Kidney (tissue), 14 donors: Measurements from ENCODE around the gene PGLYRP2. TPM values are rescaled to one million over a fixed set of nuclear protein-coding genes. Genes with fewer than 3 reads are reported as not detected.

ENCODE experiments used
- DNase-seq, 5 donors: peaks; one replicate each; pipeline ENCODE4 v3.0.0-alpha.2; 2013 to 2020
- FAIRE-seq: peaks from 2 replicates; lab custom pipeline; 2012; peaks lifted over from hg19 to GRCh38; lab: Jason Lieb, UNC
- H3K27ac ChIP-seq, 2 donors: one replicate each; pipeline ENCODE4 v1.7.0; 2013; ENCODE audit warnings: low read depth in 2 of 2, low read length in 2 of 2, inconsistent platforms in 1 of 2
- H3K27me3 ChIP-seq: one replicate; pipeline ENCODE4 v1.7.1; 2013; ENCODE audit warnings: low read length, inconsistent platforms; ENCODE audit not compliant: control insufficient read depth, insufficient read depth
- H3K36me3 ChIP-seq, 3 donors: one replicate each; pipeline versions ENCODE4 v1.7.0 to v1.7.1; 2013; ENCODE audit warnings: low read length in 3 of 3, control low read depth in 1 of 3, inconsistent platforms in 1 of 3; ENCODE audit not compliant: insufficient read depth in 3 of 3, control insufficient read depth in 2 of 3
- H3K4me1 ChIP-seq, 3 donors: one replicate each; pipeline versions ENCODE4 v1.7.0 to v1.7.1; 2013; ENCODE audit warnings: low read length in 3 of 3, inconsistent platforms in 1 of 3, low read depth in 1 of 3; ENCODE audit not compliant: control insufficient read depth in 2 of 3, insufficient read depth in 2 of 3
- H3K4me3 ChIP-seq, 3 donors: one replicate each; pipeline versions ENCODE4 v1.7.0 to v1.8.1; 2013; ENCODE audit warnings: low read length in 3 of 3, control low read depth in 1 of 3, inconsistent platforms in 1 of 3
- H3K9ac ChIP-seq, 3 donors: one replicate each; pipeline versions ENCODE4 v1.7.0 to v1.7.1; 2013; ENCODE audit warnings: low read length in 3 of 3, control low read depth in 1 of 3, inconsistent platforms in 1 of 3
- H3K9me3 ChIP-seq, 3 donors: one replicate each; pipeline versions ENCODE4 v1.7.0 to v1.7.1; 2013; ENCODE audit warnings: low read length in 3 of 3, control low read depth in 1 of 3, inconsistent platforms in 1 of 3; ENCODE audit not compliant: control insufficient read depth in 2 of 3, insufficient read depth in 1 of 3
- CTCF ChIP-seq: IDR thresholded peaks from 3 replicates; pipeline ENCODE4 v1.5.1; 2012; ENCODE audit warnings: mild to moderate bottlenecking, moderate library complexity, borderline replicate concordance; ENCODE audit not compliant: insufficient read depth; ENCODE audit errors: extremely low read depth
- intact Hi-C: fragments of 100-400 bp; cut with DNase I; formaldehyde crosslinking; loops from one replicate; pipeline ENCODE4 v1.11.1; 2022
- polyA plus RNA-seq: library from polyadenylated mRNA; stranded (reverse); fragments of 350-450 nt; fragmentation: Illumina TruSeq; extraction: RNeasy Lipid Tissue Mini Kit (QIAGEN cat#74804); gene quantifications from one replicate; pipeline ENCODE4 v1.2.3, GENCODE V29; 2014; ENCODE audit warnings: low read depth, low replicate concordance; ENCODE audit not compliant: insufficient read depth
- total RNA-seq: library from RNA; stranded (reverse); fragmentation: NEBNext Ultra II Directional; extraction: Animal tissue kit (Norgen Biotek cat#: 25700); gene quantifications from one replicate; pipeline ENCODE4 v1.2.1, GENCODE V29; 2021
- donor health status: control.
- donor health status: control.
- donor health status: control.
- donor health status: control.
- donor health status: control.
- donor health status: DM: yes; HTN: yes; CAD: no.
- donor health status: Normal renal cell carcinoma (clear cell type).

PGLYRP2 gene
- total and polyA plus RNA-seq, 2 donors from 2014 or later: not detected

- no peak for FAIRE-seq
- H3K36me3 ChIP-seq: peaks cover 0 to 15% (median 9%) of the 10 kb centered on the region in 3 donors
- TF ChIP-seq CTCF: no peak
Observed at GRCh38 chr19:15429825-15430467, 49.4 kb downstream of the PGLYRP2 start.

GRCh38 chr19:15428956-15429824, 50.1 kb downstream of the PGLYRP2 start:
- no peak overlapping the region for H3K9ac ChIP-seq
- no peak for DNase-seq
- FAIRE-seq: no peak
- intact Hi-C loops: no loop called here
- no peak overlapping the region for H3K27ac ChIP-seq
- no peaks in the 10 kb centered on the region for H3K9me3 ChIP-seq
- no peaks in the 10 kb centered on the region for H3K27me3 ChIP-seq
- H3K4me1 ChIP-seq: peaks cover 0 to 16% (median 5%) of the 10 kb centered on the region in 3 donors
- peaks cover 0 to 15% (median 9%) of the 10 kb centered on the region in 3 donors for H3K36me3 ChIP-seq
- H3K4me3 ChIP-seq: no peak overlapping the region
- TF ChIP-seq CTCF: no peak

More at GRCh38 chr19:15429825-15430467, 49.4 kb downstream of the PGLYRP2 start:
- Histone ChIP-seq H3K27ac (no peak overlapping the region), H3K4me3 (no peak overlapping the region), H3K9me3 (no peaks in the 10 kb centered on the region), H3K27me3 (no peaks in the 10 kb centered on the region), H3K9ac (no peak overlapping the region), H3K4me1 (peaks cover 0 to 16% (median 5%) of the 10 kb centered on the region in 3 donors)
- DNase-seq: no peak
- intact Hi-C loops: no loop called here

- intact Hi-C loops: no loop called here
- no peak overlapping the region for H3K9ac ChIP-seq
- H3K9me3 ChIP-seq: no peaks in the 10 kb centered on the region
- no peak overlapping the region for H3K4me3 ChIP-seq
- no peak overlapping the region for H3K27ac ChIP-seq
- TF ChIP-seq CTCF: no peak
- peaks cover 5 to 15% (median 11%) of the 10 kb centered on the region in 3 donors for H3K36me3 ChIP-seq
- no peaks in the 10 kb centered on the region for H3K27me3 ChIP-seq
- FAIRE-seq (no peak), DNase-seq (no peak)
- peaks cover 0 to 12% (median 5%) of the 10 kb centered on the region in 3 donors for H3K4me1 ChIP-seq
Observed at GRCh38 chr19:15427991-15428471, 51.3 kb downstream of the PGLYRP2 start.
